ENCODE measurements around the gene TOLLIP.
"Not testable (repeated sequence)": the region's sequence is repeated elsewhere in the genome, so short reads cannot be mapped to it uniquely, and the experiment has no call there.

Gene TOLLIP

GRCh38 chr11:1280116-1281035 lies 29.1 kb downstream of the TOLLIP start:
- no peak for DNase-seq

DNA sequence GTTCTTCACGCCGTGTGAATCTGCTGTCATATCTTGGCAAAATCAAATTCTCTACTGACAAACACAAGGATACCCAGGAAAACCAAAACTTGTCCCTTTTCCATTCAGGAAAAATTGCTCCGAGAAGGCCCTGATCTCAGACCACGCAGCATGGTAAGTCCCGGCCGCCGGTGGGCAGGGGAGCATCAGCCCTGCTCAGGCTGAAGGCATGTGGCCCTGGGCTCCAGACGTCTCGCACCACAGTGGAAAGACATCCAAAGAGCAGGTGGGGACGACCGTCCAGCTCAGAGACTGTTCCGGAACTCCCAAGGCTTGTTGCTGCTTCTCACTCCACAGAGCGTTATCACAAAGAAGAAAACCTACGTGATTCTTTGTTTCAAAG lies 29.8 kb downstream of the TOLLIP start:
- DNase-seq: no peak

GRCh38 chr11:1278766-1279673 lies 30.4 kb downstream of the TOLLIP start:
- no peak for DNase-seq

GRCh38 chr11:1277936-1278512 lies 31.4 kb downstream of the TOLLIP start:
- DNase-seq: no peak

- DNase-seq: no peak
Observed at GRCh38 chr11:1276866-1277615, 32.4 kb downstream of the TOLLIP start.

DNA sequence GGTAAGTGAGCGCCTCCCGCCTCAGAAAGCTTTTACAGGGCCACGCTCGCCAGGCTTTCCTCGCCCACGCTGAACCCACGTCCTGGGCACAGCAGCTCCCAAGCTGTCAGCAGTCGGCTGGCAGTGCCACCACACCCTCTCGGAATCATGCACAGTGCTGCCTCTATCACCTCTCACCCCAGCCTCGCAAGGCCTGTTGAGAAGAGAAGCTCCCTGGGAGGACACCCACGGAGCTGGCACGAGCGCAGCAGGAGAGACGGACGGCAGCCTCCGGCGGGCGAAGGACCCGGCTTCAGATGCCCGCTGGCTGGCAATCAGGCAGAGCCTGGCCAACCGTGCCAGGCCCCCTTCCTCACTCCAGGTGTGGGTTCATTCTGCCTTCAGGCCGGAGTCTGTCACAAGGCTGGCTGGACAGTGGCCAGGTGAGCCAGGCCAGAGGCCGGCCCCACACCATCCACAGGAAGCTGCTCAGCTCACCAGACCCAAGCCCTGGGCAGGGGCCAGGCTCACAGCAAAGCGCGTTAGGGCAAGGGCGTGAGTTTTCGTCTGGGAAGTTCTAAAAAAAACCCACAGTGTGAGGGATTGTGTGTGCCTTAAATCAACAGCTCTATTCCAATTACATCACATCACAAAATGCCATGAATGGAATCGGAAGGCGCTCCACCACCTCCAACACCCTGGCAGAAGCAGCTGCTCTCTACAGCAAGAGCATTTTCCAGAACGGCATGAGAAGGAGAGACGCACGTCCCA lies 33.2 kb downstream of the TOLLIP start:
- DNase-seq: no peak

- DNase-seq: no peak
Observed at GRCh38 chr11:1275021-1275420, 34.4 kb downstream of the TOLLIP start.

GRCh38 chr11:1274501-1274900 lies 34.9 kb downstream of the TOLLIP start:
- no peak for DNase-seq

DNA sequence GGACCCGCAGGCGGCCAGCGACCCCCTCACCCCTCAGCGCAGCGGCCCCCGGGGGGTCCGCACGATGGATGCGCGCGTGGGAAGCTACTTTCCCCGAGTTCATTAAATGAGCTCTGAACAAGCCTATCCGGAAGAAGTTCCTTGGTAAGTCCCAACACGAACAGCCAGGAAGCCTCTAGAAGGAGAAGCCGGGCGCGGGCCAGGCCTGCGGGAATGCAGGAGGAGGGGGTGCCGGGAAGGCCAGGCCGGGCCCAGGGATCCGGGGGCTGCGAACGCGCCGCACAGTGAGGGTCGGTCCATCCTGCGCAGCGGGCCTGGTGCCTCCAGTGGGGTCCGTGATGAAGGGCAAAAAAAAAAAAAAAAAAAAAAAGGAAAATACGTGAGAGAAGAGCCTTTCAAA lies 36.9 kb downstream of the TOLLIP start:
- no peak for DNase-seq

DNA sequence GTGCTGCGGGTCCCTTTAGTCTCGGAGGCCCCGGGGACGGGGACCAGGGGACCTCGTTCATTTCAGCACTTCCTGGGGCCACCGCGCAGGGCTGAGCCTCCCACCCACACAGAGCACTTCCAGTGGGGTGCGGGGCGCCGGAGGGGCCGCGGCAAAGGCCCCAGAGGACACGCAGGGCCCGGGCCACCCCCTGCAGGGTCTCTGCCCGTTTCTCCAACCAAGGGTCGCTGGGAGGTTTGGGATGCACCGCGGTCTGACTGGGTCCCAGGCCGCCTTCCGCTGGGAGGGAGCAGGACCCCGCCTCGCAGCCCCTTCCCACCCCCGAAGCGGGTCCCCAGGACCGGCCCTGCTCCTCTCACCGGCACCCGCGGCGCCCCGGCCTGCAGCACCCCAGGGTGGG lies 37.5 kb downstream of the TOLLIP start:
- DNase-seq: no peak

GRCh38 chr11:1271406-1271805 lies 38.0 kb downstream of the TOLLIP start:
- DNase-seq: no peak

GRCh38 chr11:1271002-1271401 lies 38.4 kb downstream of the TOLLIP start:
- no peak for DNase-seq

DNA sequence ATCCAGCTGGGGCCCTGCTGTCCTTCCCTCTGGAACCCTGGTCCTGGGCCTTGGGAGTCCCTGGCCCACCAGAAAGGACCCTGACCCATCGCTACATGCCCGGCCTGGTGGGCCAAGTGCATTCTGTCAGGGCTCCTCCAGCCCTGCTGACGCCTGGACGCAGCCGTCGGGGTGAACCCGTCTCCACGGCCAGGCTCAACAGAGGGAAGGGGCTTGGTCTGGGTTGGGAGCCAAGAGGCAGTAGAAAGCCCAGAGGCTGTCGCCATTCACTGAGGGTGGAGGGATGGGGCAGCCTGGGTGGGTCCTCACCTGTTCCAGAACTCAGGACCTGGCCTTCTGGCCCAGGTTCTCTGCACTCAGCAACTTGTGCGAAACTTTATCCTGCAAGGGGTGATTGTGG lies 39.0 kb downstream of the TOLLIP start:
- DNase-seq: no peak

DNA sequence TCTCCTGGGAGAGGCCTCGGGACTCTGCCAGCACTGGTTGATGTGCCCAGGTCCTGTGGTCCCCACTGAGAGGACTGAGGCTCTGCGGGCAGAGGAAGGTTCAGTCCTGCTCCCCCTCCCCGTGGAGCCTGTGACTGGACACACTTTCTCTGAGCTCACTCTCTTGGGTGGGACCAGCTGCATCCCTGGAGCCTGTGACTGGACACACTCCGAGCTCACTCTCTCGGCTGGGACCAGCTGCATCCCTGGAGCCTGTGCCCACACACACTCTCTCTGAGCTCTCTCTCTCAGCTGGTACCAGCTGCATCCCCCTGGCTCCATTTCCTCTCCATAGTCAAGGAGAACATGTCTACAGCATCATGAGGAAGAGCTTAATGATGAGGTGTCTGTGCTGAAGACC lies 39.5 kb downstream of the TOLLIP start:
- no peak for DNase-seq

DNA sequence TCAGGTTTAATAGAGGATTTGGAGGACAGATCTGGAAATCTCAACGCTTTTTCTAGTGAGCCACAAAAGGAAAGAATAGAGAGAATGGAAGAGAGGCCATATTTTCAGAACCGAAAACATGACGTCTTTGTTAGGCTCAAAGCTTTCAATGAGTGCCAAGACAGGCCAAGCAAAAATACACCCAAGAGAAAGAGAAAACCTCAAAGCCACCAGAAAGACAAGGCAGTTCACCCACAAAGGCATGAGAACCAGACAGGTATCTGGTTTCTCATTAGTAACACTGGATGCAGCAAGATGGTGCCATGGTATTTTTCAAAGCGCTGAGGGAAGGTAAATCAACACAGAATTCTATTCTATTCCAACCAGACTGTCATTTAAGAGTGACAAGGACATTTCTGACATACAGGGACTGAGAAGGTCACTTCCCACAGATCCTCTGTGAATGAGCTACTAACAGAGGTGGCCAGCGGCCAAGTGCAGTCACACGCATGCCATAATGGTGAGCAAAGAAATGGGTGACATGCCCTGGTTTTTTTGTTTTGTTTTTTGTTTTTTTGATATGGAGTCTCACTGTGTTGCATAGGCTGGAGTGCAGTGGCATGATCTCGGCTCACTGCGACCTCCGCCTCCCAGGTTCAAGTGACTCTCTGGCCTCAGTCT lies 41.9 kb downstream of the TOLLIP start:
- DNase-seq: no peak

- DNase-seq: not testable (repeated sequence)
Observed at GRCh38 chr11:1266976-1267375, 42.5 kb downstream of the TOLLIP start.

DNA sequence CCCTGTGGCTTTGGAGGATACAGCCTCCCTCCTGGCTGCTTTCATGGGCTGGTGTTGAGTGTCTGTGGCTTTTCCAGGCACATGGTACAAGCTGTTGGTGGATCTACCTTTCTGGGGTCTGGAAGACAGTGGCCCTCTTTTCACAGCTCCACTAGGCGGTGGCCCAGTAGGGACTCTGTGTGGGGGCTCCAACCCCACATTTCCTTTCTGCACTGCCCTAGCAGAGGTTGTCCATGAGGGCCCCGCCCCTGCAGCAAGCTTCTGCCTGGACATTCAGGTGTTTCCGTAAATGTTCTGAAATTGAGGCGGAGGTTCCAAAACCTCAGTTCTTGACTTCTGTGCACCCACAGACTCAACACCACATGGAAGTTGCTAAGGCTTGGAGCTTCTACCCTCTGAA lies 44.0 kb downstream of the TOLLIP start:
- not testable (repeated sequence) for DNase-seq

- not testable (repeated sequence) for DNase-seq
Observed at GRCh38 chr11:1264444-1264843, 45.0 kb downstream of the TOLLIP start.

DNA sequence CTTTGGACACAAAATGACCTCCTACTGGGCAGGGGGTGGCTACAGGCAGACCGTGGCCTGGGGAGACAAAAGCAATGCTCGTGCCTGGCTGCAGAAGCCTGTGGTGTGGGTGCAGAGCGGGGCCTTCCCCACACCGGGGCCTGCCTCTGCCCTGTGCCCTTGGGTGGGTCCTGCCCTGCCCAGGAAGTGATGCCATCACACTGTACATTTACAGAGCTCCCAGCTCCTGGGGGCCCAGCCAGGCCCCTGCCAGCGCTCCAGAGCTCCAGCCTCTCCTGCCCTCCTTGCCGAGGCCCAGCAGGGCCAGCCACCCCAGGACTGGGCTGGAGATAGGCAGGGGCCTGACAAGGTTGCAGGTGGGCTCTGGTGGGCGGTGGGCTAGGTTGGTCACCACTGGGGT lies 46.4 kb downstream of the TOLLIP start:
- no peak for DNase-seq

GRCh38 chr11:1262172-1263006 lies 47.0 kb downstream of the TOLLIP start:
- peak; percentile 92 for DNase-seq

All from right forelimb (tissue), 1 donor.